C4-2B (cell line): ENCODE measurements around the gene CCT3.
A peak's percentile ranks its signal among the peaks of the same experiment; 100 is the strongest.

Source experiments
- H3K27ac ChIP-seq: fragments of 450-650 bp; 2 replicates; pipeline ENCODE4 v1.5.1; 2017
- ZFX ChIP-seq: fragments of 450-650 bp; IDR thresholded peaks from 2 replicates; pipeline ENCODE4 v1.6.1; 2017
- TF ChIP-seq, protein P1 (sequence below): fragments of 450-650 bp; conservative IDR thresholded peaks from 2 replicates; pipeline ENCODE4 v1.5.1; 2017; ENCODE audit warnings: mild to moderate bottlenecking

CCT3 gene

DNA sequence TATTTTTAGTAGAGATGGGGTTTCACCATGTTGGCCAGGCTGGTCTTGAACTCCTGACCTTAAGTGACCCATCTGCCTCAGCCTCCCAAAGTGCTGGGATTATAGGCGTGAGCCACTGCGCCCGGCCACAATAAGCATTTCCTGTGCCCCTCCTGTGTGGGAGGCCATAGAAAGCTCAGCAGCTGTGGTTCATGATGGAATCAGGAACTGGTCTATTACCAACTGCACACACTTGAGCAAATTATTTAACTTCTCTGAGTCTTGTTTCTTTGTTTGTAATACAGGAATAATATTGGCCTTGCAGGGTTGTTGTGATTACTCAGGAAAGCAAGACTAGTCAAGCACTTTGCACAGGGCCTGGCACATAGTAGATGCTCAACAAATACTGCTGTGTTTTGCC lies 45.9 kb upstream of the CCT3 start:
- TF ChIP-seq, protein P1, sequence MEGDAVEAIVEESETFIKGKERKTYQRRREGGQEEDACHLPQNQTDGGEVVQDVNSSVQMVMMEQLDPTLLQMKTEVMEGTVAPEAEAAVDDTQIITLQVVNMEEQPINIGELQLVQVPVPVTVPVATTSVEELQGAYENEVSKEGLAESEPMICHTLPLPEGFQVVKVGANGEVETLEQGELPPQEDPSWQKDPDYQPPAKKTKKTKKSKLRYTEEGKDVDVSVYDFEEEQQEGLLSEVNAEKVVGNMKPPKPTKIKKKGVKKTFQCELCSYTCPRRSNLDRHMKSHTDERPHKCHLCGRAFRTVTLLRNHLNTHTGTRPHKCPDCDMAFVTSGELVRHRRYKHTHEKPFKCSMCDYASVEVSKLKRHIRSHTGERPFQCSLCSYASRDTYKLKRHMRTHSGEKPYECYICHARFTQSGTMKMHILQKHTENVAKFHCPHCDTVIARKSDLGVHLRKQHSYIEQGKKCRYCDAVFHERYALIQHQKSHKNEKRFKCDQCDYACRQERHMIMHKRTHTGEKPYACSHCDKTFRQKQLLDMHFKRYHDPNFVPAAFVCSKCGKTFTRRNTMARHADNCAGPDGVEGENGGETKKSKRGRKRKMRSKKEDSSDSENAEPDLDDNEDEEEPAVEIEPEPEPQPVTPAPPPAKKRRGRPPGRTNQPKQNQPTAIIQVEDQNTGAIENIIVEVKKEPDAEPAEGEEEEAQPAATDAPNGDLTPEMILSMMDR = no peak
- no peak for TF ChIP-seq ZFX
- no peak overlapping the region for H3K27ac ChIP-seq

DNA sequence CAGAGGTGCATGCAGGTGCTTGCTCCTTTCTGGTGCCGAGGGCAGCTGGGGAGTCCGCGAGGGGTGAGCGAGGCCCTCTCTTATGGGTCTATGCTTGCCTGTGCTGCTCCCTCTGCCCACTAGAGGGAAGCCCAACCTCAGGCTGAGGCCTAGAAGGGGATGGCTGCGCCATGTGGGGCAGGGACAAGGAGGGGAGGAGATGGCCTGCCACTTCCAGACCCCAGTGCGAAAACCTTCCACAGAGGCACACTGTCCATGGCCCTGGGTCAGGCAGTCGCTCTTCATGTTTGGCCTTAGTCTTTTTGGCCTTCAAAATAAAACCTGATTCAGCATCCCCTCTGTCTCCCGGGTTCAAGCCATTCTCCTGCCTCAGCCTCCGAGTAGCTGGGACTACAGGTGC lies 44.9 kb upstream of the CCT3 start:
- no peak for TF ChIP-seq ZFX
- TF ChIP-seq, protein P1 = peak; percentile 91
- H3K27ac ChIP-seq = no peak overlapping the region

GRCh38 chr1:156382561-156382960 lies 44.5 kb upstream of the CCT3 start:
- H3K27ac ChIP-seq = no peak overlapping the region

DNA sequence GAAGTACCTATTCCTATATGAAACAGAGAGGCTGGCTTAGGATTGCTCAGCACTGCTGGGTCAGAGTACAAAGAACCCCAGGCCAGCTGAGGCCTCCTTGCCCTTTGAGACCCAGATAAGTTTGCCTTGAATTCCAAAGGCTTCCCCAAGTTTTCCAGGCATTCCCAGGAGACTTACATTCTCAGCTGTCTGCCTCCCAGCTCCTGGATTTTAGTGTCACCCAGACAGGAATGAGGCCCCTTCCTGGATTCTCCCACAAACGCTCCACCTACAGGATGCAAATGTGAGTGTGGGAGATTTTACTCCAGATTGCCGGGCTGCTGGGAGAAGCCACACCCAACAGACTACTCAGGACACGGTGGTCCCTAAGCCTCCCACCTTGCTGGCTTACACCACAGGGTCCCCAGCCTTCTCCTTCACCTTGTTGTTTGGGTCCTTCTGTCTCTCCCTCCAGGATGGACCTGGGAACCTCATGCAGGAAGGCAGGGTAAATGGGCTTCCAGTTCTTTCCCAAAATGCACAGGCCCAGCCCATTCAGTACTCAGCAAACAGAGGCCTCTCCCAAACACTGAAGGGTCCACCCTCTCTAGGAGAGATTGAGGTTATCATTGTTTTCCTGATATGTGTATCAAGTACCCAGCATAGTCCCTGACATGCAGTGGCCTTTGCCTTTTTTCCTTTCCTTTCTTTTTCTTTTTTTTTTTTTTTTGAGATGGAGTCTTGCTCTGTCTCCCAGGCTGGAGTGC lies 41.5 kb upstream of the CCT3 start:
- TF ChIP-seq ZFX = no peak
- TF ChIP-seq, protein P1 = no peak
- no peak overlapping the region for H3K27ac ChIP-seq

More at GRCh38 chr1:156382561-156382960, 44.5 kb upstream of the CCT3 start:
- TF ChIP-seq ZFX = no peak
- TF ChIP-seq, protein P1 = no peak

GRCh38 chr1:156378557-156378956 lies 40.5 kb upstream of the CCT3 start:
- H3K27ac ChIP-seq = no peak overlapping the region
- TF ChIP-seq, protein P1 = no peak
- no peak for TF ChIP-seq ZFX

GRCh38 chr1:156376958-156377919 lies 39.1 kb upstream of the CCT3 start:
- no peak overlapping the region for H3K27ac ChIP-seq
- TF ChIP-seq ZFX = no peak
- TF ChIP-seq, protein P1 = no peak

DNA sequence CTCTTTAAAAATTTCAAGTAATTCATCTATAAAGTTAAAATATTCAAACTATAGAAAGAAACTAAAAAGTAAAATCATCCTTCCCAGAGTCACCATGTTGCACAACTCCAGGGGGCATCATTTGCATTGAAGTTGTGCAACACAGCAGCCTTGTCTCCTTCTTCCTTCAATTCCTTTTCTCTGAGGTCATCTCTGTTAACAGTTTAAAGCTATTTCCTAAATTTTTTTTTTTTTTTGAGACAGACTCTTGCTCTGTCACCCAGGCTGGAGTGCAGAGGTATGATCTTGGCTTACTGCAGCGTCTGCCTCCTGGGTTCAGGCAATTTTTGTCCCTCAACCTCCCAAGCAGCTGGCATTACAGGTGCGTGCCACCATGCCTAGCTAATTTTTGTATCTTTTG lies 38.1 kb upstream of the CCT3 start:
- H3K27ac ChIP-seq = no peak overlapping the region
- no peak for TF ChIP-seq ZFX
- TF ChIP-seq, protein P1 = no peak
